Lung (tissue), 12 donors: Measurements from ENCODE around the gene GPR146. TPM values are rescaled to one million over a fixed set of nuclear protein-coding genes. Genes with fewer than 3 reads are reported as not detected.

Experiments used
- ATAC-seq: fragments of 200-7000 bp; cut with Tn5 transposase; one replicate; pipeline ENCODE4 v1.9.1; 2020; ENCODE audit warnings: moderate number of reproducible peaks; ENCODE audit not compliant: insufficient read depth, low FRiP score
- DNase-seq, 3 donors: peaks; one replicate each; pipeline ENCODE4 v3.0.0-alpha.2; 2013 to 2017
- H3K27ac ChIP-seq, 2 donors: one replicate each; pipeline ENCODE4 v1.5.1; 2013; ENCODE audit warnings: mild to moderate bottlenecking in 2 of 2, moderate library complexity in 2 of 2, control low read depth in 1 of 2, inconsistent platforms in 1 of 2, low read depth in 1 of 2, low read length in 1 of 2
- H3K27me3 ChIP-seq, 3 donors: one replicate each; pipeline ENCODE4 v1.5.1; 2013; ENCODE audit warnings: low read length in 2 of 3; ENCODE audit not compliant: control insufficient read depth in 3 of 3, insufficient read depth in 3 of 3
- H3K36me3 ChIP-seq, 4 donors: one replicate each; pipeline ENCODE4 v1.5.1; 2013; ENCODE audit warnings: low read length in 4 of 4, mild to moderate bottlenecking in 1 of 4, moderate library complexity in 1 of 4; ENCODE audit not compliant: control insufficient read depth in 4 of 4, insufficient read depth in 4 of 4
- H3K4me1 ChIP-seq, 5 donors: one replicate each; pipeline ENCODE4 v1.5.1; 2013; ENCODE audit warnings: low read length in 5 of 5, mild to moderate bottlenecking in 2 of 5, moderate library complexity in 1 of 5; ENCODE audit not compliant: control insufficient read depth in 5 of 5, insufficient read depth in 5 of 5
- H3K4me3 ChIP-seq: one replicate; pipeline ENCODE4 v1.5.1; 2013; ENCODE audit warnings: mild to moderate bottlenecking, control low read depth, moderate library complexity
- H3K9ac ChIP-seq, 2 donors: one replicate each; pipeline ENCODE4 v1.5.1; 2013; ENCODE audit warnings: low read length in 2 of 2, control low read depth in 1 of 2; ENCODE audit not compliant: insufficient read depth in 1 of 2
- H3K9me3 ChIP-seq, 4 donors: one replicate each; pipeline ENCODE4 v1.5.1; 2013; ENCODE audit warnings: low read length in 3 of 4, mild to moderate bottlenecking in 1 of 4, moderate library complexity in 1 of 4; ENCODE audit not compliant: control insufficient read depth in 4 of 4, insufficient read depth in 3 of 4
- WGBS, 2 donors: extraction: QIAGEN DNeasy Blood & Tissue Kit; methylation state at CpG; one replicate each; pipeline ENCODE4 v1.1.7; 2013; 5-methylcytosine and 5-hydroxymethylcytosine counted together
- polyA plus RNA-seq, 2 donors: library from polyadenylated mRNA; stranded (reverse); fragments of 200-250 nt; gene quantifications; one replicate each; pipeline ENCODE4 v1.2.1, GENCODE V29; 2013
- total RNA-seq, 2 donors: library from RNA; depleted of rRNA in 1 of 2; stranded (reverse); fragments of >200 nt in 1 of 2; gene quantifications; one replicate each; pipeline ENCODE4 v1.2.1, GENCODE V29; 2014 to 2021
- TF ChIP-seq, protein P1 (sequence below): IDR thresholded peaks from 2 replicates; pipeline ENCODE4 v1.5.1; 2012; ENCODE audit warnings: mild to moderate bottlenecking; ENCODE audit errors: control extremely low read depth, extremely low read depth
- donor health status: control.
- donor health status: control.
- donor health status: Bipolar disorder and iron deficiency.
- donor health status: healthy.
- donor health status: DM: yes; HTN: yes; CAD: no.

Gene GPR146
- total and polyA plus RNA-seq, 4 donors: 13.7 to 27.1 (median 14.0) TPM

DNA sequence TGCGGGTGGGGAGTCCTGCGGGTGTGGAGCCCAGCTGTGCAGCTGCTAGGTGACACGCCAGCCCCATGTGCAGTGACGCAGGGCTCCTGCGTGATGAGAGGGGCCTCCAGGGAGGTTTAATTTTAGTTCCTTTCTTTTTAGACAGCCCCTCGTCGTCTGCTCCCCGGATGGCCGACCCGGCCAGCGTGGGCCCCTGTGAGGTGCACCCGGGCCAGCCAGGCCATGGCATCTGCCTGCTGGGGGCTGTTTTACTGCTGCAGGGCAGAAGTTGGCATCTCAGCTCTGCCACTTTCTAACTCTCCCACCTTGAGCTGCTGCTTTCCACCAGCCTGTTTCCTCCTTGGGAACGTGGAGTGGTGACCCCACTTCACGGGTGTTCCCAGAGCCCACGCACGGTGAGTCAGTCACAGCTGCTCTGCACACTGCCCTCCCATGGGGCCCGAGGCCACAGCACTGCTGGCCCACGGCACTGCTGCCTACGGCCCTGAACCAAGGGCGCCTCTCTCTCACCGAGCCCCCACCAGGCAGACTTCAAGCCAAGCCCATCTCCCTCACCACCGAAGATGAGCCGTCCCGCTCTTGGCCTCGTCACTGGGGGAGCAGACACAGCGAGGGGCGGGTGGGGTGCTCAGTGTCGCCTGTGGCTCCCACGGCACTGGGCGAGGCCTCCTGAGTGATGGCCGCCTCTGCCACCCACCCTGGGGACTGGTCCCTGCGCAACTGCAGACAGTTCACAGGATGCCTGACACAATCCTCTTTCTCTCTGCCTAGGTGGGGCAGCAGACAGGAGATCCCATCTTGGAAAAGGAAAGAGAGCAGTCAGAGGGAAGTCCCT is 40.1 kb upstream of the GPR146 start:
- Histone ChIP-seq H3K4me1 (no peaks in the 10 kb centered on the region), H3K36me3 (peaks cover 0 to 44% (median 2%) of the 10 kb centered on the region in 4 donors), H3K27me3 (no peaks in the 10 kb centered on the region), H3K27ac (no peak overlapping the region), H3K9ac (no peak overlapping the region), H3K4me3 (no peak overlapping the region), H3K9me3 (no peaks in the 10 kb centered on the region)
- TF ChIP-seq, protein P1, sequence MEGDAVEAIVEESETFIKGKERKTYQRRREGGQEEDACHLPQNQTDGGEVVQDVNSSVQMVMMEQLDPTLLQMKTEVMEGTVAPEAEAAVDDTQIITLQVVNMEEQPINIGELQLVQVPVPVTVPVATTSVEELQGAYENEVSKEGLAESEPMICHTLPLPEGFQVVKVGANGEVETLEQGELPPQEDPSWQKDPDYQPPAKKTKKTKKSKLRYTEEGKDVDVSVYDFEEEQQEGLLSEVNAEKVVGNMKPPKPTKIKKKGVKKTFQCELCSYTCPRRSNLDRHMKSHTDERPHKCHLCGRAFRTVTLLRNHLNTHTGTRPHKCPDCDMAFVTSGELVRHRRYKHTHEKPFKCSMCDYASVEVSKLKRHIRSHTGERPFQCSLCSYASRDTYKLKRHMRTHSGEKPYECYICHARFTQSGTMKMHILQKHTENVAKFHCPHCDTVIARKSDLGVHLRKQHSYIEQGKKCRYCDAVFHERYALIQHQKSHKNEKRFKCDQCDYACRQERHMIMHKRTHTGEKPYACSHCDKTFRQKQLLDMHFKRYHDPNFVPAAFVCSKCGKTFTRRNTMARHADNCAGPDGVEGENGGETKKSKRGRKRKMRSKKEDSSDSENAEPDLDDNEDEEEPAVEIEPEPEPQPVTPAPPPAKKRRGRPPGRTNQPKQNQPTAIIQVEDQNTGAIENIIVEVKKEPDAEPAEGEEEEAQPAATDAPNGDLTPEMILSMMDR: no peak
- WGBS, 2 donors: 91 to 94% methylated on average over 31 to 32 of the region's 32 CpGs
- ATAC-seq (no peak), DNase-seq (no peak)

DNA sequence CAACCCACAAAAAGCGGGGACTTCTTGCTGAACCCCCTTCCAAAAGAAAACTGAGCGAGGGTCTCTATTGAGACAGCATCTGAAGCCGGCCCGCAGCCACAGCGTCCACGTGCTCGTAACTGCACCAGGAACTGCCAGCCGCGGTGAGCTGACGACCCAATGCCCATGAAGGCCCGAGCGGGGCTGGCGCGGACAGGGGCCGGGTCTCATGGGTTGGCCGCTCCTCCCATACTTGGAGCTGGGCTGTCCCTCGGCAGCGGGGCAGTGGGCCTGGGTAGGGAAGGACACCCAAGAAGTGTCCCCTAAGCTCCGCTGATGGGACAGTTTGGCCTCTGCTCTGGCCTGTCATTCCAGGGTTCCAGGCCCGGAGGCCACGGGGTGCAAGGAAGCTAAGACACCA is 39.0 kb upstream of the GPR146 start:
- peaks cover 0 to 39% (median 2%) of the 10 kb centered on the region in 4 donors for H3K36me3 ChIP-seq
- H3K4me1 ChIP-seq: no peaks in the 10 kb centered on the region
- DNase-seq: no peak
- H3K9me3 ChIP-seq: no peaks in the 10 kb centered on the region
- H3K9ac ChIP-seq: no peak overlapping the region
- no peak overlapping the region for H3K27ac ChIP-seq
- 94 to 95% methylated on average over 20 to 21 of the region's 21 CpGs for WGBS, 2 donors
- H3K4me3 ChIP-seq: no peak overlapping the region
- ATAC-seq: no peak
- TF ChIP-seq, protein P1: no peak
- H3K27me3 ChIP-seq: no peaks in the 10 kb centered on the region

DNA sequence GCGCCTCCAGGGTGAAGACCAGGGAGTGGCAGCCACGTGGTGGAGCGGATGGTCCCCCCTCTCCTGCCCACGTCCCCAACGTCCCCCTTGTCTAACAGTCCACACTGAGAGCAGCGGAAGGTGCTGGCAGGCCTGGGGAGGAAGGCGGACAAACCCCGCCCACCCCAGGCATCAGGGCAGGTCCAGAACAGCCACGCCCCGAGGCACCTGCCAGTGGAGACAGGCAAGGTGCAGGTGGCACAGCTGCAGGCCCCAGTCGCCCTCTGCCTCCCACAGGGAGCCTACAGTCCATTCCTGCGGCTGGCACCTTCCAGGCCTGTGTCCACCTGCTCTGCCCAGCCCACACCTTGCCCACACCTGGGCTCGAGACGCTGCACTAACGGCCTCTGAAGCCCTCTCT is 36.4 kb upstream of the GPR146 start:
- DNase-seq (no peak), ATAC-seq (no peak)
- H3K36me3 ChIP-seq: peaks cover 0 to 37% (median 2%) of the 10 kb centered on the region in 4 donors
- H3K9ac ChIP-seq: no peak overlapping the region
- WGBS, 2 donors: 92 to 95% methylated on average over 13 to 15 of the region's 15 CpGs
- H3K27me3 ChIP-seq: no peaks in the 10 kb centered on the region
- H3K4me1 ChIP-seq: no peaks in the 10 kb centered on the region
- H3K4me3 ChIP-seq: no peak overlapping the region
- H3K27ac ChIP-seq: no peak overlapping the region
- no peaks in the 10 kb centered on the region for H3K9me3 ChIP-seq
- TF ChIP-seq, protein P1: no peak
